HepG2 (cell line): Measurements from ENCODE around the gene SYNGR2. TPM values are rescaled to one million over a fixed set of nuclear protein-coding genes. Genes with fewer than 3 reads are reported as not detected.

ENCODE experiments used
- ATM ChIP-seq: fragments of 450-650 bp; IDR thresholded peaks from 2 replicates; pipeline ENCODE4 v1.7.1; 2017; ENCODE audit warnings: mild to moderate bottlenecking, borderline replicate concordance
- GATA4 ChIP-seq: sonication (generic); IDR thresholded peaks from 2 replicates; pipeline ENCODE4 v1.6.1; 2016; ENCODE audit warnings: antibody characterized with exemption, low read depth, borderline replicate concordance
- GATAD2A ChIP-seq: IDR thresholded peaks from 2 replicates; pipeline ENCODE4 v1.6.1; 2016
- GLMP ChIP-seq: sonication (generic); formaldehyde crosslinking; IDR thresholded peaks from 2 replicates; pipeline ENCODE4 v1.9.0; 2021; ENCODE audit warnings: missing genetic modification reagents, mild to moderate bottlenecking, borderline replicate concordance
- HOXA5 ChIP-seq: sonication (generic); formaldehyde crosslinking; IDR thresholded peaks from 2 replicates; pipeline ENCODE4 v1.4.0; 2020; ENCODE audit warnings: missing genetic modification reagents
- IKZF5 ChIP-seq: IDR thresholded peaks from 2 replicates; pipeline ENCODE4 v1.6.1; 2018; ENCODE audit warnings: missing genetic modification reagents, mild to moderate bottlenecking, missing compliant biosample characterization
- MIER2 ChIP-seq: IDR thresholded peaks from 2 replicates; pipeline ENCODE4 v1.6.1; 2016; ENCODE audit warnings: missing biosample characterization, missing genetic modification reagents
- NFRKB ChIP-seq: fragments of 450-650 bp; IDR thresholded peaks from 2 replicates; pipeline ENCODE4 v1.6.1; 2017
- NFYB ChIP-seq: sonication (generic); formaldehyde crosslinking; IDR thresholded peaks from 2 replicates; pipeline ENCODE4 v1.4.0; 2020; ENCODE audit warnings: missing genetic modification reagents
- PREB ChIP-seq: sonication (generic); formaldehyde crosslinking; IDR thresholded peaks from 2 replicates; pipeline ENCODE4 v1.4.0; 2020; ENCODE audit warnings: missing genetic modification reagents
- SIX1 ChIP-seq: sonication (generic); formaldehyde crosslinking; IDR thresholded peaks from 2 replicates; pipeline ENCODE4 v1.4.0; 2020; ENCODE audit warnings: missing genetic modification reagents, borderline replicate concordance
- SMAD3 ChIP-seq: sonication (generic); formaldehyde crosslinking; IDR thresholded peaks from 2 replicates; pipeline ENCODE4 v1.4.0; 2020; ENCODE audit warnings: missing genetic modification reagents
- SOX5 ChIP-seq: IDR thresholded peaks from 2 replicates; pipeline ENCODE4 v1.6.1; 2016; ENCODE audit warnings: borderline replicate concordance
- SRSF1 ChIP-seq: fragments of 200-400 bp; formaldehyde crosslinking; optimal IDR thresholded peaks from 2 replicates; pipeline ENCODE3; 2017; ENCODE audit warnings: mild to moderate bottlenecking, low read depth, low read length, moderate library complexity
- TAF15 ChIP-seq: fragments of 200-400 bp; formaldehyde crosslinking; IDR thresholded peaks from one replicate; pipeline ENCODE4 v1.6.1; 2018; ENCODE audit warnings: mild to moderate bottlenecking, low read depth, low read length; ENCODE audit not compliant: poor library complexity, severe bottlenecking
- XBP1 ChIP-seq: sonication (generic); formaldehyde crosslinking; IDR thresholded peaks from 2 replicates; pipeline ENCODE4 v1.5.0; 2020; ENCODE audit warnings: missing genetic modification reagents
- YY1 ChIP-seq: IDR thresholded peaks from 2 replicates; pipeline ENCODE4 v1.6.1; 2011; ENCODE audit warnings: low read length, low read depth, moderate library complexity, mild to moderate bottlenecking; ENCODE audit not compliant: insufficient read depth, insufficient replicate concordance
- ZKSCAN5 ChIP-seq: sonication (generic); formaldehyde crosslinking; IDR thresholded peaks from 2 replicates; pipeline ENCODE4 v1.5.1; 2020; ENCODE audit warnings: mild to moderate bottlenecking, missing genetic modification reagents
- ZNF446 ChIP-seq: sonication (generic); formaldehyde crosslinking; IDR thresholded peaks from 2 replicates; pipeline ENCODE4 v1.5.0; 2020; ENCODE audit warnings: mild to moderate bottlenecking, missing genetic modification reagents
- ZNF503 ChIP-seq: sonication (generic); formaldehyde crosslinking; IDR thresholded peaks from 2 replicates; pipeline ENCODE4 v1.4.0; 2020; ENCODE audit warnings: missing genetic modification reagents
- ZNF513 ChIP-seq: sonication (generic); formaldehyde crosslinking; conservative IDR thresholded peaks from 2 replicates; pipeline ENCODE4 v1.5.0; 2020; ENCODE audit warnings: missing genetic modification reagents
- ZNF552 ChIP-seq: sonication (generic); formaldehyde crosslinking; IDR thresholded peaks from 2 replicates; pipeline ENCODE4 v1.9.0; 2022; ENCODE audit warnings: missing genetic modification reagents, mild to moderate bottlenecking, borderline replicate concordance
- ZNF614 ChIP-seq: IDR thresholded peaks from 2 replicates; pipeline ENCODE4 v1.6.1; 2018; ENCODE audit warnings: missing biosample characterization, missing genetic modification reagents, inconsistent platforms, borderline replicate concordance
- ZNF816 ChIP-seq: sonication (generic); formaldehyde crosslinking; IDR thresholded peaks from 2 replicates; pipeline ENCODE4 v1.8.0; 2022; ENCODE audit warnings: missing genetic modification reagents, mild to moderate bottlenecking, borderline replicate concordance
- polyA plus RNA-seq, 8 experiments: library from polyadenylated mRNA; depleted of rRNA in 3 of 8; stranded (reverse) in 7 of 8; unstranded in 1 of 8; fragments of >200 nt; fragmentation: Illumina TruSeq in 4 of 8; extraction: Trizol in 4 of 8; gene quantifications; 2 replicates each; pipeline versions ENCODE4 v1.2.1 to v1.2.3, GENCODE V29; 2011 to 2016; ENCODE audit warnings: low read depth in 4 of 8, missing spikeins in 1 of 8, mixed read lengths in 1 of 8; ENCODE audit not compliant: insufficient read depth in 1 of 8
- total RNA-seq, 5 experiments: library from RNA; depleted of rRNA; stranded (reverse); fragments of >200 nt; fragmentation: Illumina TruSeq; extraction: Trizol; gene quantifications; 2 replicates each; pipeline ENCODE4 v1.2.3, GENCODE V29; 2016; ENCODE audit warnings: low read depth in 1 of 5

Gene SYNGR2
- total and polyA plus RNA-seq, 2 of the 13 experiments (the other 11 are each of a cell fraction or from before 2014, with no cell fraction given) = 46.7 to 170 TPM

GRCh38 chr17:78133971-78134898, 34.1 kb upstream of the SYNGR2 start (continued):
- 0 out of 2 replicates have a peak, but pooled peaks have one; percentile 41 for TF ChIP-seq SOX5 (CRISPR knock-in tag)
- TF ChIP-seq XBP1 = no peak
- TF ChIP-seq ZNF614 (CRISPR knock-in tag) = peak; percentile 69; the same call in 1 of the 2 replicates
- no peak for TF ChIP-seq ZNF552 (CRISPR knock-in tag)
- TF ChIP-seq GATA4 = no peak
- TF ChIP-seq MIER2 (CRISPR knock-in tag) = 0 out of 2 replicates have a peak, but pooled peaks have one; percentile 23
- no peak for TF ChIP-seq ZNF446 (CRISPR knock-in tag)
- TF ChIP-seq HOXA5 = no peak
- peak; percentile 64; the same call in 1 of the 2 replicates for TF ChIP-seq SMAD3 (CRISPR knock-in tag)
- TF ChIP-seq NFRKB = no peak
- no peak for TF ChIP-seq ATM
- TF ChIP-seq ZNF816 = no peak
- no peak for TF ChIP-seq SRSF1
- no peak for TF ChIP-seq ZNF503 (CRISPR knock-in tag)
- TF ChIP-seq IKZF5 (CRISPR knock-in tag) = no peak
- no peak for TF ChIP-seq GATAD2A (CRISPR knock-in tag)
- no peak for TF ChIP-seq TAF15
- TF ChIP-seq SIX1 (CRISPR knock-in tag) = no peak
- TF ChIP-seq PREB (CRISPR knock-in tag) = no peak
- no peak for TF ChIP-seq GLMP
- TF ChIP-seq ZNF513 (CRISPR knock-in tag) = no peak
- TF ChIP-seq YY1 = peak; percentile 29
- no peak for TF ChIP-seq NFYB
- no peak for TF ChIP-seq ZKSCAN5 (CRISPR knock-in tag)
